Naive thymus-derived CD8-positive, alpha-beta T cell (primary cell): Measurements from ENCODE around the gene EGR1. TPM values are rescaled to one million over a fixed set of nuclear protein-coding genes. Genes with fewer than 3 reads are reported as not detected.

Experiments used
- ATAC-seq, 2 donors: fragments of 150-1000 bp; cut with Tn5 transposase in 1 of 2; sonication (Bioruptor Pico), chemical (Tn5 transposase) in 1 of 2; 1 replicate in 1 of 2; 2 replicates in 1 of 2; pipeline ENCODE4 v1.10.0; 2021; ENCODE audit warnings: mild to moderate bottlenecking in 2 of 2, moderate library complexity in 2 of 2
- POLR2A ChIA-PET: fragments of 350-600 bp; sonication (Branson Sonifier 250); formaldehyde crosslinking; loops from one replicate; lab custom pipeline; 2021; ENCODE audit warnings: antibody characterized with exemption; lab: Charles Lee
- DNase-seq, 10 donors: peaks; one replicate each; pipeline versions ENCODE4 v3.0.0 to v3.0.0-alpha.2; 2020 to 2022
- H3K27ac Mint-ChIP-seq, 10 donors: one replicate each; pipeline ENCODE4 v1.8.0; 2020 to 2022; ENCODE audit warnings: mild to moderate bottlenecking in 10 of 10, mixed read lengths in 10 of 10, moderate library complexity in 4 of 10, inconsistent platforms in 1 of 10
- H3K27me3 Mint-ChIP-seq, 5 donors: one replicate each; pipeline ENCODE4 v1.8.0; 2021 to 2022; ENCODE audit warnings: mixed read lengths in 5 of 5
- H3K36me3 Mint-ChIP-seq, 3 donors: one replicate each; pipeline ENCODE4 v1.8.0; 2020 to 2022; ENCODE audit warnings: mixed read lengths in 3 of 3, mild to moderate bottlenecking in 2 of 3, inconsistent platforms in 1 of 3
- H3K4me1 Mint-ChIP-seq, 4 donors: one replicate each; pipeline ENCODE4 v1.8.0; 2021 to 2022; ENCODE audit warnings: mixed read lengths in 4 of 4
- H3K4me3 Mint-ChIP-seq, 10 donors: one replicate each; pipeline ENCODE4 v1.8.0; 2020 to 2022; ENCODE audit warnings: mild to moderate bottlenecking in 10 of 10, mixed read lengths in 10 of 10, moderate library complexity in 6 of 10, inconsistent platforms in 1 of 10
- H3K9me3 Mint-ChIP-seq, 9 donors: one replicate each; pipeline ENCODE4 v1.8.0; 2020 to 2022; ENCODE audit warnings: mixed read lengths in 9 of 9, mild to moderate bottlenecking in 3 of 9, inconsistent platforms in 1 of 9, moderate library complexity in 1 of 9
- polyA plus RNA-seq, 3 donors: library from polyadenylated mRNA; unstranded; fragments of 300-500 nt; fragmentation: Illumina TruSeq; gene quantifications; one replicate each; pipeline ENCODE4 v1.2.3, GENCODE V29; 2021
- total RNA-seq, 8 experiments: library from RNA in 2 of 8; stranded (reverse) in 2 of 8; gene quantifications; one replicate each; pipeline ENCODE4 v1.2.3 and lab custom pipeline; 2021 to 2026

Gene EGR1
- total and polyA plus RNA-seq, 5 experiments from 2014 or later = 0.36 to 2.2 (median 1.2) TPM; not detected in 1

GRCh38 chr5:138444774-138445546 lies 20.3 kb upstream of the EGR1 start:
- DNase-seq = peak in 1 of 10 donors; percentile 62
- Mint-ChIP-seq H3K27ac (no peak overlapping the region), H3K4me1 (peaks cover 2 to 10% (median 6%) of the 10 kb centered on the region in 4 donors), H3K36me3 (no peaks in the 10 kb centered on the region), H3K9me3 (no peaks in the 10 kb centered on the region), H3K4me3 (no peak overlapping the region), H3K27me3 (no peaks in the 10 kb centered on the region)
- POLR2A ChIA-PET = no interaction called here
- no peak for ATAC-seq

GRCh38 chr5:138445547-138446271 lies 19.6 kb upstream of the EGR1 start:
- DNase-seq = peak in 1 of 10 donors; percentile 36
- no peak overlapping the region for H3K27ac Mint-ChIP-seq

GRCh38 chr5:138448070-138448469 lies 17.2 kb upstream of the EGR1 start:
- Mint-ChIP-seq H3K4me3 (no peak overlapping the region), H3K4me1 (peaks cover 3 to 7% (median 6%) of the 10 kb centered on the region in 4 donors), H3K36me3 (no peaks in the 10 kb centered on the region), H3K27me3 (no peaks in the 10 kb centered on the region), H3K9me3 (no peaks in the 10 kb centered on the region), H3K27ac (peak overlapping the region in 1 of 10 donors; percentile 47)
- DNase-seq (no peak), ATAC-seq (no peak)
- POLR2A ChIA-PET = interaction anchor here (3.1 kb wide), 1 partner anchor 17 kb away, joined by 21 read pairs; the partner anchor contains the start of gene EGR1

More at GRCh38 chr5:138445547-138446271, 19.6 kb upstream of the EGR1 start:
- H3K4me1 Mint-ChIP-seq = peaks cover 2 to 7% (median 6%) of the 10 kb centered on the region in 4 donors
- H3K36me3 Mint-ChIP-seq = no peaks in the 10 kb centered on the region
- no peak for ATAC-seq
- H3K27me3 Mint-ChIP-seq = no peaks in the 10 kb centered on the region
- no peaks in the 10 kb centered on the region for H3K9me3 Mint-ChIP-seq
- POLR2A ChIA-PET = no interaction called here
- no peak overlapping the region for H3K4me3 Mint-ChIP-seq

- POLR2A ChIA-PET = interaction anchor here (0.5 to 3.1 kb wide), 4 partner anchors 16 to 707 kb away, joined by 3 to 21 read pairs (median 3); partner anchors contain the start of gene EGR1
- Mint-ChIP-seq H3K9me3 (no peaks in the 10 kb centered on the region), H3K4me1 (peaks cover 3 to 7% (median 6%) of the 10 kb centered on the region in 4 donors), H3K27me3 (no peaks in the 10 kb centered on the region), H3K27ac (peak overlapping the region in 1 of 10 donors; percentile 47), H3K36me3 (no peaks in the 10 kb centered on the region), H3K4me3 (no peak overlapping the region)
- no peak for DNase-seq
- ATAC-seq = no peak
Observed at GRCh38 chr5:138448481-138449398, 16.5 kb upstream of the EGR1 start.

- Mint-ChIP-seq H3K4me3 (peak overlapping the region in 4 of 10 donors; percentile 34 to 39 (median 36)), H3K4me1 (peaks cover 3 to 7% (median 6%) of the 10 kb centered on the region in 4 donors), H3K27me3 (no peaks in the 10 kb centered on the region), H3K36me3 (no peaks in the 10 kb centered on the region), H3K9me3 (no peaks in the 10 kb centered on the region), H3K27ac (peak overlapping the region in 2 of 10 donors; percentile 72 to 74)
- peak; percentile 88 to 97 for ATAC-seq
- POLR2A ChIA-PET = interaction anchor here (0.5 to 3.1 kb wide), 8 partner anchors 15 to 896 kb away, joined by 3 to 21 read pairs (median 4); partner anchors contain the start of gene EGR1
- DNase-seq = peak; percentile 48 to 82 (median 68)
Observed at GRCh38 chr5:138449501-138450239, 15.6 kb upstream of the EGR1 start.

GRCh38 chr5:138450971-138451370 lies 14.3 kb upstream of the EGR1 start:
- no peaks in the 10 kb centered on the region for H3K36me3 Mint-ChIP-seq
- no peak overlapping the region for H3K4me3 Mint-ChIP-seq
- H3K4me1 Mint-ChIP-seq = peaks cover 3 to 7% (median 6%) of the 10 kb centered on the region in 4 donors
- peak overlapping the region in 1 of 10 donors; percentile 11 for H3K27ac Mint-ChIP-seq
- ATAC-seq (no peak), DNase-seq (no peak)
- H3K27me3 Mint-ChIP-seq = no peaks in the 10 kb centered on the region
- POLR2A ChIA-PET = interaction anchor here (0.7 kb wide), 1 partner anchor 61 kb away, joined by 3 read pairs; no protein-coding TSS in a partner anchor
- no peaks in the 10 kb centered on the region for H3K9me3 Mint-ChIP-seq

GRCh38 chr5:138452720-138453119 lies 12.6 kb upstream of the EGR1 start:
- Mint-ChIP-seq H3K27ac (peak overlapping the region in 1 of 10 donors; percentile 25), H3K9me3 (no peaks in the 10 kb centered on the region), H3K36me3 (no peaks in the 10 kb centered on the region), H3K27me3 (no peaks in the 10 kb centered on the region), H3K4me1 (peaks cover 4 to 13% (median 9%) of the 10 kb centered on the region in 4 donors), H3K4me3 (no peak overlapping the region)
- ATAC-seq = no peak
- DNase-seq = no peak
- POLR2A ChIA-PET = interaction anchor here (1.6 kb wide), 1 partner anchor 12 kb away, joined by 5 read pairs; no protein-coding TSS in a partner anchor

GRCh38 chr5:138453590-138453989 lies 11.7 kb upstream of the EGR1 start:
- Mint-ChIP-seq H3K36me3 (no peaks in the 10 kb centered on the region), H3K9me3 (no peaks in the 10 kb centered on the region), H3K27me3 (no peaks in the 10 kb centered on the region), H3K4me1 (peaks cover 8 to 22% (median 17%) of the 10 kb centered on the region in 4 donors), H3K27ac (no peak overlapping the region), H3K4me3 (no peak overlapping the region)
- ATAC-seq (no peak), DNase-seq (no peak)
- POLR2A ChIA-PET = interaction anchor here (1.6 kb wide), 1 partner anchor 11 kb away, joined by 5 read pairs; no protein-coding TSS in a partner anchor

- Mint-ChIP-seq H3K9me3 (no peaks in the 10 kb centered on the region), H3K36me3 (no peaks in the 10 kb centered on the region), H3K4me1 (peaks cover 12 to 27% (median 23%) of the 10 kb centered on the region in 4 donors), H3K27me3 (no peaks in the 10 kb centered on the region), H3K4me3 (no peak overlapping the region), H3K27ac (no peak overlapping the region)
- no peak for DNase-seq
- no peak for ATAC-seq
- POLR2A ChIA-PET = no interaction called here
Observed at GRCh38 chr5:138454121-138454520, 11.2 kb upstream of the EGR1 start.

- no peaks in the 10 kb centered on the region for H3K27me3 Mint-ChIP-seq
- H3K36me3 Mint-ChIP-seq = no peaks in the 10 kb centered on the region
- no peak for DNase-seq
- no peak for ATAC-seq
- no peaks in the 10 kb centered on the region for H3K9me3 Mint-ChIP-seq
- H3K4me3 Mint-ChIP-seq = no peak overlapping the region
- peak overlapping the region in 1 of 10 donors; percentile 68 for H3K27ac Mint-ChIP-seq
- H3K4me1 Mint-ChIP-seq = peaks cover 15 to 33% (median 30%) of the 10 kb centered on the region in 4 donors
- POLR2A ChIA-PET = no interaction called here
Observed at GRCh38 chr5:138455232-138455930, 9.9 kb upstream of the EGR1 start.
